H9 (cell line): Measurements from ENCODE around the gene NMRK1. TPM values are rescaled to one million over a fixed set of nuclear protein-coding genes. Genes with fewer than 3 reads are reported as not detected.

Experiments
- DNase-seq: peaks from one replicate; pipeline ENCODE4 v3.0.0-alpha.2; 2017
- H2AFZ ChIP-seq: one replicate; pipeline ENCODE4 v1.6.1; 2013; ENCODE audit warnings: mild to moderate bottlenecking, low read length, control low read depth, moderate library complexity
- H2AK5ac ChIP-seq: 2 replicates; pipeline ENCODE4 v1.6.1; 2013; ENCODE audit warnings: low read length, control low read depth, mixed read lengths; ENCODE audit not compliant: insufficient read length
- H2BK120ac ChIP-seq: one replicate; pipeline ENCODE4 v1.6.1; 2013; ENCODE audit warnings: low read depth, mild to moderate bottlenecking, low read length, control low read depth, inconsistent platforms; ENCODE audit not compliant: poor library complexity, severe bottlenecking
- H2BK12ac ChIP-seq: 2 replicates; pipeline ENCODE4 v1.6.1; 2013; ENCODE audit warnings: low read length, control low read depth, mixed read lengths, low read depth; ENCODE audit not compliant: insufficient read length
- H2BK15ac ChIP-seq: 2 replicates; pipeline ENCODE4 v1.6.1; 2013; ENCODE audit warnings: low read depth, low read length, control low read depth
- H2BK20ac ChIP-seq: one replicate; pipeline ENCODE4 v1.6.1; 2013; ENCODE audit warnings: low read depth, mild to moderate bottlenecking, low read length, control low read depth, inconsistent platforms; ENCODE audit not compliant: poor library complexity, severe bottlenecking
- H2BK5ac ChIP-seq: 2 replicates; pipeline ENCODE4 v1.6.1; 2013; ENCODE audit warnings: low read length, control low read depth, mixed read lengths; ENCODE audit not compliant: insufficient read length
- H3K14ac ChIP-seq: 2 replicates; pipeline ENCODE4 v1.6.1; 2013; ENCODE audit warnings: low read length, control low read depth; ENCODE audit not compliant: insufficient read depth
- H3K18ac ChIP-seq: 2 replicates; pipeline ENCODE4 v1.6.1; 2013; ENCODE audit warnings: low read depth, mild to moderate bottlenecking, mixed read lengths, low read length, control low read depth; ENCODE audit not compliant: insufficient read length
- H3K23ac ChIP-seq: 2 replicates; pipeline ENCODE4 v1.6.1; 2013; ENCODE audit warnings: low read length, control low read depth, mixed read lengths, low read depth; ENCODE audit not compliant: insufficient read length
- H3K23me2 ChIP-seq: 2 replicates; pipeline ENCODE4 v1.6.1; 2013; ENCODE audit warnings: low read depth, mild to moderate bottlenecking, mixed read lengths, low read length, control low read depth; ENCODE audit not compliant: insufficient read length, poor library complexity, severe bottlenecking
- H3K27ac ChIP-seq: 2 replicates; pipeline ENCODE4 v1.5.1; 2013; ENCODE audit warnings: low read length, control low read depth, mixed read lengths, low read depth; ENCODE audit not compliant: insufficient read length
- H3K27me3 ChIP-seq: 2 replicates; pipeline ENCODE4 v1.6.1; 2013; ENCODE audit warnings: low read length, control low read depth, inconsistent platforms; ENCODE audit not compliant: insufficient read depth
- H3K4ac ChIP-seq: 2 replicates; pipeline ENCODE4 v1.6.1; 2013; ENCODE audit warnings: low read depth, mild to moderate bottlenecking, control low read depth, inconsistent platforms, low read length, moderate library complexity
- H3K4me1 ChIP-seq: 2 replicates; pipeline ENCODE4 v1.6.1; 2013; ENCODE audit warnings: low read length, control low read depth, inconsistent platforms; ENCODE audit not compliant: insufficient read depth
- H3K4me2 ChIP-seq: 2 replicates; pipeline ENCODE4 v1.6.1; 2013; ENCODE audit warnings: low read length, control low read depth, mixed read lengths; ENCODE audit not compliant: insufficient read length, insufficient read depth
- H3K56ac ChIP-seq: 2 replicates; pipeline ENCODE4 v1.6.1; 2013; ENCODE audit warnings: low read depth, mild to moderate bottlenecking, mixed read lengths, low read length, control low read depth; ENCODE audit not compliant: insufficient read length
- H3K79me1 ChIP-seq: 2 replicates; pipeline ENCODE4 v1.6.1; 2013; ENCODE audit warnings: low read depth, mild to moderate bottlenecking, moderate library complexity, low read length, control low read depth, inconsistent platforms; ENCODE audit not compliant: insufficient read depth, poor library complexity, severe bottlenecking
- H3K79me2 ChIP-seq: 2 replicates; pipeline ENCODE4 v1.6.1; 2013; ENCODE audit warnings: low read length, control low read depth, inconsistent platforms; ENCODE audit not compliant: insufficient read depth
- H3K9ac ChIP-seq: 2 replicates; pipeline ENCODE4 v1.6.1; 2013; ENCODE audit warnings: low read length, control low read depth, mixed read lengths; ENCODE audit not compliant: insufficient read length; ENCODE audit errors: extremely low read depth
- H3K9me3 ChIP-seq: one replicate; pipeline ENCODE4 v1.6.1; 2013; ENCODE audit warnings: low read depth, low read length, inconsistent platforms; ENCODE audit not compliant: control insufficient read depth
- H3T11ph ChIP-seq: one replicate; pipeline ENCODE4 v1.6.1; 2013; ENCODE audit warnings: mild to moderate bottlenecking, low read length, control low read depth, inconsistent platforms
- H4K20me1 ChIP-seq: one replicate; pipeline ENCODE4 v1.6.1; 2013; ENCODE audit not compliant: control insufficient read depth, insufficient read length, insufficient read depth
- H4K5ac ChIP-seq: 2 replicates; pipeline ENCODE4 v1.6.1; 2013; ENCODE audit warnings: low read depth, mild to moderate bottlenecking, mixed read lengths, low read length, control low read depth; ENCODE audit not compliant: insufficient read length
- H4K8ac ChIP-seq: replicated peaks from 2 replicates; pipeline ENCODE4 v1.6.1; 2013; ENCODE audit warnings: low read length, control low read depth, mixed read lengths, low read depth; ENCODE audit not compliant: insufficient read length
- H4K91ac ChIP-seq: 2 replicates; pipeline ENCODE4 v1.6.1; 2013; ENCODE audit warnings: low read depth, mild to moderate bottlenecking, moderate library complexity, mixed read lengths, low read length, control low read depth; ENCODE audit not compliant: insufficient read length
- H3K27ac Mint-ChIP-seq, 3 experiments: 2 replicates in 2 of 3; 3 replicates in 1 of 3; pipeline ENCODE4 v1.8.0; 2020 to 2021; ENCODE audit warnings: mixed read lengths in 3 of 3, mild to moderate bottlenecking in 1 of 3, moderate library complexity in 1 of 3
- H3K27me3 Mint-ChIP-seq: 2 replicates; pipeline ENCODE4 v1.8.0; 2021; ENCODE audit warnings: low read depth, mild to moderate bottlenecking, moderate library complexity, mixed read lengths
- H3K36me3 Mint-ChIP-seq, 3 experiments: 2 replicates in 2 of 3; 3 replicates in 1 of 3; pipeline ENCODE4 v1.8.0; 2020 to 2021; ENCODE audit warnings: low read depth in 3 of 3, mixed read lengths in 3 of 3; ENCODE audit not compliant: insufficient read depth in 1 of 3
- H3K4me1 Mint-ChIP-seq, 2 experiments: 2 replicates each; pipeline ENCODE4 v1.8.0; 2020; ENCODE audit warnings: mixed read lengths in 2 of 2
- H3K4me3 Mint-ChIP-seq, 2 experiments: 2 replicates in 1 of 2; 3 replicates in 1 of 2; pipeline ENCODE4 v1.8.0; 2020 to 2021; ENCODE audit warnings: mild to moderate bottlenecking in 2 of 2, mixed read lengths in 2 of 2, moderate library complexity in 1 of 2
- H3K9me3 Mint-ChIP-seq, 2 experiments: 2 replicates in 1 of 2; 3 replicates in 1 of 2; pipeline ENCODE4 v1.8.0; 2020; ENCODE audit warnings: mild to moderate bottlenecking in 2 of 2, mixed read lengths in 2 of 2, moderate library complexity in 1 of 2
- WGBS: extraction: QIAGEN DNeasy Blood & Tissue Kit; methylation state at CpG from one replicate; pipeline ENCODE4 v1.1.7; 2013; ENCODE audit warnings: missing lambda C conversion rate, low lambda C conversion rate, mixed read lengths; ENCODE audit not compliant: insufficient read length; ENCODE audit errors: extremely low coverage; 5-methylcytosine and 5-hydroxymethylcytosine counted together
- total RNA-seq: library from RNA; stranded (reverse); gene quantifications from 2 replicates; pipeline ENCODE4 v1.2.1, GENCODE V29; 2021
- TF ChIP-seq, protein P1 (sequence below): fragments of 200-600 bp; sonication (generic); conservative IDR thresholded peaks from 3 replicates; pipeline ENCODE4 v1.8.0; 2021; ENCODE audit warnings: antibody characterized with exemption, mild to moderate bottlenecking

Gene NMRK1
- total RNA-seq, 1 experiment from 2014 or later, result 3.0 TPM

DNA sequence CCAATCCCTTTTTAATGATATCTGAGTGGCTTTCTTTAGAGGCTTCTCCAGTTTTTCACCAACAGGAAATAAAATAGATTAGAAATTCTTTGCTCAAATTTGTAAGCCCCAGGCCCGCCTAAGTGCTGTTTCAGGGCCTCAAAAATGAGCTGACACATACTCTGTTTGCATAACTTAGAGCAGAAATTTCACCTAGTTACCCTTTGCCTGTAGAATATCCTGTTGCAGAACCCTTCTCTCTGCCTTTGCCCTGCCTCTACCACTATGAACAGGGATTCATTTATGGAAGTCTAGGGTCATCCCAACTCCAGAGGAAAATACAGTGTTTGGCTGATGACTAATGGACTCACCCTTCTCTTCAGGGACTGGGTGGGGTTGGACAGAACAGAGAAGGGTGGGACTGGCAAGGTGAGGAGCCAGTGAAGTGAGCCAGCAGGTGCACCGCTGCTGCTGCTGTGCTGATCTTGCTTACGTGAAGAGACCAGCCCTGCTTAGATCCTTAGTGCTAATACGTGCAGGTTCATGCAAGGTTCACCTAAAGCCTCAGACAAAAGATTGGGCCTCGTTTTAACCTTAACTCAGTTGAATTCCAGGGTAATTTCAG is 23.2 kb upstream of the NMRK1 start:
- Mint-ChIP-seq H3K27ac (no peak overlapping the region), H3K4me3 (no peak overlapping the region), H3K27me3 (no peaks in the 10 kb centered on the region), H3K4me1 (no peaks in the 10 kb centered on the region), H3K36me3 (no peaks in the 10 kb centered on the region), H3K9me3 (no peaks in the 10 kb centered on the region)
- TF ChIP-seq, protein P1, sequence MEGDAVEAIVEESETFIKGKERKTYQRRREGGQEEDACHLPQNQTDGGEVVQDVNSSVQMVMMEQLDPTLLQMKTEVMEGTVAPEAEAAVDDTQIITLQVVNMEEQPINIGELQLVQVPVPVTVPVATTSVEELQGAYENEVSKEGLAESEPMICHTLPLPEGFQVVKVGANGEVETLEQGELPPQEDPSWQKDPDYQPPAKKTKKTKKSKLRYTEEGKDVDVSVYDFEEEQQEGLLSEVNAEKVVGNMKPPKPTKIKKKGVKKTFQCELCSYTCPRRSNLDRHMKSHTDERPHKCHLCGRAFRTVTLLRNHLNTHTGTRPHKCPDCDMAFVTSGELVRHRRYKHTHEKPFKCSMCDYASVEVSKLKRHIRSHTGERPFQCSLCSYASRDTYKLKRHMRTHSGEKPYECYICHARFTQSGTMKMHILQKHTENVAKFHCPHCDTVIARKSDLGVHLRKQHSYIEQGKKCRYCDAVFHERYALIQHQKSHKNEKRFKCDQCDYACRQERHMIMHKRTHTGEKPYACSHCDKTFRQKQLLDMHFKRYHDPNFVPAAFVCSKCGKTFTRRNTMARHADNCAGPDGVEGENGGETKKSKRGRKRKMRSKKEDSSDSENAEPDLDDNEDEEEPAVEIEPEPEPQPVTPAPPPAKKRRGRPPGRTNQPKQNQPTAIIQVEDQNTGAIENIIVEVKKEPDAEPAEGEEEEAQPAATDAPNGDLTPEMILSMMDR, result no peak
- H3K27me3 ChIP-seq, result no peaks in the 10 kb centered on the region
- H2AK5ac ChIP-seq, result no peak overlapping the region
- H3K79me2 ChIP-seq, result no peaks in the 10 kb centered on the region
- no peaks in the 10 kb centered on the region for H3K79me1 ChIP-seq
- no peak overlapping the region for H2BK12ac ChIP-seq
- H3K4me2 ChIP-seq, result no peak overlapping the region
- H3K23ac ChIP-seq, result no peak overlapping the region
- no peak overlapping the region for H4K5ac ChIP-seq
- H3K4me1 ChIP-seq, result no peaks in the 10 kb centered on the region
- no peak overlapping the region for H4K91ac ChIP-seq
- no peak overlapping the region for H2BK20ac ChIP-seq
- H3K27ac ChIP-seq, result no peak overlapping the region
- H3K56ac ChIP-seq, result no peak overlapping the region
- no peak overlapping the region for H3K14ac ChIP-seq
- no CpG with 5 or more reads among the region's 5 CpGs for WGBS
- no peak overlapping the region for H3K4ac ChIP-seq
- H2BK5ac ChIP-seq, result no peak overlapping the region
- no peak overlapping the region for H4K8ac ChIP-seq
- H3K23me2 ChIP-seq, result no peaks in the 10 kb centered on the region
- H3K18ac ChIP-seq, result no peak overlapping the region
- DNase-seq, result no peak
- no peaks in the 10 kb centered on the region for H3K9me3 ChIP-seq
- no peak overlapping the region for H2BK15ac ChIP-seq
- no peaks in the 10 kb centered on the region for H4K20me1 ChIP-seq
- H3K9ac ChIP-seq, result no peak overlapping the region
- H3T11ph ChIP-seq, result no peak overlapping the region
- H2BK120ac ChIP-seq, result no peak overlapping the region
- H2AFZ ChIP-seq, result no peak overlapping the region
